ENCODE measurements around the gene LIMS1.
"Not testable (repeated sequence)": the region's sequence is repeated elsewhere in the genome, so short reads cannot be mapped to it uniquely, and the experiment has no call there.

- not testable (repeated sequence) for TF ChIP-seq CTCF, POLR2AphosphoS5, EP300, POLR2A (IDR thresholded peaks at IDR 0.05)
Observed at GRCh38 chr2:108688818-108689756, 154.8 kb downstream of the LIMS1 start.
